MM.1S (cell line): ENCODE data around the gene CSHL1.
"Not testable (repeated sequence)": the region's sequence is repeated elsewhere in the genome, so short reads cannot be mapped to it uniquely, and the experiment has no call there.

Experiments
- CTCF ChIP-seq: fragments of 300-600 bp; sonication (generic); IDR thresholded peaks from 2 replicates; pipeline ENCODE4 v1.5.1; 2016; ENCODE audit warnings: antibody characterized with exemption, low read length, mixed read lengths
- EZH2 ChIP-seq: fragments of 300-600 bp; sonication (generic); optimal IDR thresholded peaks from 2 replicates; pipeline ENCODE3; 2017; ENCODE audit warnings: low read depth, mild to moderate bottlenecking, antibody characterized with exemption, low read length, mixed read lengths

GRCh38 chr17:63909586-63909985 is 1.5 kb downstream of the CSHL1 start:
- TF ChIP-seq EZH2, CTCF: not testable (repeated sequence)
